Endothelial cell of umbilical vein (primary cell): Measurements from ENCODE around the gene AMBP.
A peak's percentile ranks its signal among the peaks of the same experiment; 100 is the strongest.

Experiments used
- MYC ChIP-seq: IDR thresholded peaks from one replicate; pipeline ENCODE4 v1.6.1; 2011; ENCODE audit warnings: mild to moderate bottlenecking, low read depth, low read length
- POLR2A ChIP-seq: IDR thresholded peaks from 2 replicates; pipeline ENCODE4 v1.6.1; 2012; ENCODE audit warnings: low read depth, mild to moderate bottlenecking, control low read depth, low read length
- TF ChIP-seq, protein P1 (sequence below): IDR thresholded peaks from 2 replicates; pipeline ENCODE4 v1.6.1; 2011; ENCODE audit not compliant: insufficient read depth, insufficient read length
- TF ChIP-seq, protein P2 (sequence below), 2 donors: IDR thresholded peaks; 1 replicate in 1 of 2; 2 replicates in 1 of 2; pipeline ENCODE4 v1.5.1; 2011; ENCODE audit warnings: low read length in 2 of 2, mild to moderate bottlenecking in 2 of 2, moderate library complexity in 2 of 2, control low read depth in 1 of 2, inconsistent platforms in 1 of 2, low read depth in 1 of 2; ENCODE audit not compliant: insufficient read depth in 1 of 2; ENCODE audit errors: extremely low read depth in 1 of 2

DNA sequence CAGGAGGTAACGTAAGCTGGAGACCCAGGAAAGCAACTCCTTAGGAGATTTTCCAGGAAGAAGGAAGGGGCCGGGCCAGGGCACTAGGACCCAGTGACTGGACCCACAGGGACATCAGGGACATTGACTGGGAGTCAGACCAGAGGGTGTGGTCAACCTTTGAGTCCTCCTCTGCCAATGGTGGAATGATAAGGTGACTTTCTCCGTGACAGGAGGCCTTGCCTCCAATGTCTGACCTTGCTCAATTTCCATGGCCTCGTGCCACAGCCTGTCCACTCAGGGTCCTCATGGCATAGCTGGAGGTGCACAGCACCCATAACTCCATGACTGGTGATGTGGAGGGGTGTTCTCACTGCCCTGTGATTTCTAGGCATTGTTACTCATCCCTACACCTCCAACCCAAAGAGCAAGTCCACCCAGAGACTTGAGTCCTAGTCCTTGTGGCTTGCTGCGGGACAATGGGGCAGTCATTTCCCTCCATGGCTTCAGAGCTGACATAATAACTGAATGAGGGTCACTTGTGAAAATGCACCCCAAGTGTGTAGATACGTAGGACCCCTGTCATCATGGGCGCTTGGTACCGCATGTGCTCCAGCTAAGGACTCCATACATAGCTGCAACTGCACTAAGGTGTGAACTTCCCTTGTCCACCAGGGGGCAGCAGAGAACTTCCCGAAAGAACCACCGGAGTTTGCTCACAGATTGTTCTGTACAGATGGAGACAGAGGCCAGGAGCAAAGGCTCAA is 4.1 kb upstream of the AMBP start:
- TF ChIP-seq, protein P1, sequence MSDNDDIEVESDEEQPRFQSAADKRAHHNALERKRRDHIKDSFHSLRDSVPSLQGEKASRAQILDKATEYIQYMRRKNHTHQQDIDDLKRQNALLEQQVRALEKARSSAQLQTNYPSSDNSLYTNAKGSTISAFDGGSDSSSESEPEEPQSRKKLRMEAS: no peak
- TF ChIP-seq, protein P2, sequence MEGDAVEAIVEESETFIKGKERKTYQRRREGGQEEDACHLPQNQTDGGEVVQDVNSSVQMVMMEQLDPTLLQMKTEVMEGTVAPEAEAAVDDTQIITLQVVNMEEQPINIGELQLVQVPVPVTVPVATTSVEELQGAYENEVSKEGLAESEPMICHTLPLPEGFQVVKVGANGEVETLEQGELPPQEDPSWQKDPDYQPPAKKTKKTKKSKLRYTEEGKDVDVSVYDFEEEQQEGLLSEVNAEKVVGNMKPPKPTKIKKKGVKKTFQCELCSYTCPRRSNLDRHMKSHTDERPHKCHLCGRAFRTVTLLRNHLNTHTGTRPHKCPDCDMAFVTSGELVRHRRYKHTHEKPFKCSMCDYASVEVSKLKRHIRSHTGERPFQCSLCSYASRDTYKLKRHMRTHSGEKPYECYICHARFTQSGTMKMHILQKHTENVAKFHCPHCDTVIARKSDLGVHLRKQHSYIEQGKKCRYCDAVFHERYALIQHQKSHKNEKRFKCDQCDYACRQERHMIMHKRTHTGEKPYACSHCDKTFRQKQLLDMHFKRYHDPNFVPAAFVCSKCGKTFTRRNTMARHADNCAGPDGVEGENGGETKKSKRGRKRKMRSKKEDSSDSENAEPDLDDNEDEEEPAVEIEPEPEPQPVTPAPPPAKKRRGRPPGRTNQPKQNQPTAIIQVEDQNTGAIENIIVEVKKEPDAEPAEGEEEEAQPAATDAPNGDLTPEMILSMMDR (IDR thresholded peaks at IDR 0.05; ENCODE audit: extremely low read depth in 1 of 2, insufficient read depth in 1 of 2, low read depth in 1 of 2, low read length in 2 of 2): peak; percentile 91 to 92
- no peak for TF ChIP-seq MYC
- no peak for TF ChIP-seq POLR2A
